ENCODE results near the gene OR2A7.
"Not testable (repeated sequence)": the region's sequence is repeated elsewhere in the genome, so short reads cannot be mapped to it uniquely, and the experiment has no call there.

Gene OR2A7, protein sequence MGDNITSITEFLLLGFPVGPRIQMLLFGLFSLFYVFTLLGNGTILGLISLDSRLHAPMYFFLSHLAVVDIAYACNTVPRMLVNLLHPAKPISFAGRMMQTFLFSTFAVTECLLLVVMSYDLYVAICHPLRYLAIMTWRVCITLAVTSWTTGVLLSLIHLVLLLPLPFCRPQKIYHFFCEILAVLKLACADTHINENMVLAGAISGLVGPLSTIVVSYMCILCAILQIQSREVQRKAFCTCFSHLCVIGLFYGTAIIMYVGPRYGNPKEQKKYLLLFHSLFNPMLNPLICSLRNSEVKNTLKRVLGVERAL

DNA sequence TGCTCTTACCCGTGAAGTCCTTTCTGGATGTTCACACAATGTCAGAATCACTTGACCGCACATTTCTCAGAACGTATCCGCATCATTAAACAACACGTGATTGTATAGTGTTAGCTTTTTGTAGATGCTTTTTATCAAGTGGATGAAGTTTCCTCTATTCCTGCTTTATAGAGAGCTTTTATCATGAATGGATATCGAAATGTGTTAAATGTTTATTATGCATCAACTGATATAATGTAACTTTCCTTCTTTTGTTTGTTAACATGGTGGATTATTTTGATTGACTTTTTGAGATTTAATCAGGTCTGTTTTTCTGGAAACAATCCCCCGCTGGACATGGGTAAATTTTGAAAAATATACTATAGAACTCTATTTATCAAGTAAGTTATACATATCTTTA lies at the start of gene OR2A7:
OR2A7 (minus strand) TSS at position 101 of the 400 bp plus-strand sequence. CDS start 5,164 bp downstream, outside the sequence.
- DNase-seq = not testable (repeated sequence)

DNA sequence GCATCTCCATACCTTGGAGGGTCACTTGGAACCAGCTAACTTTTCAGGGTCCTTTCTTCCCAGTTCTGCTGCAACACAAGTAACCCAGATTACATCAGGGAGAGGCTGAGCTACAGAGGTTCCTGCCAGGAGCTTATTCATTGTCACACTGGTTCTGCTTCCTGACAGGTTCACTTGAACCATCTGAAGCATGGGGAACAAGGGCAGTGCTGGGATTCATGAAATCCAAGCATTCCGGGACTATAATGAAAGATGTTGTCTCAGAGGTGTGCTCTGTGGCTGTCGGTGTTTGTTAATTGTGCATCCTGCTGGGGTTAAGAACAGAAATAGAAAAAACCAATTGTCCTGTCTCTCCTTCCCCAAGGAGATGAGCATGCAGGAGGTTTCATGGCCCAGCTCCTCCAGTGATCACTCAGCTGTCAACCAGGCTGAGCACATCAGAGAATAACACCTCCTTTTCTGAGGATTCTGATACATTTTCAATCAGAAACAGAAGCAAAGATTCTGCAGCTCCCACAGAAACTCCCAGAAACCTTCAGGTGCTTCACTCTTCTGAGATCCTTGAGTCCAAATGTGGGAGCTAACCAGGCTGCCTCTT lies 47.4 kb upstream of the OR2A7 start, which contains the start of gene OR2A1:
OR2A1 (plus strand) TSS at position 548 of the 598 bp plus-strand sequence. CDS start 5,706 bp downstream, outside the sequence.
- DNase-seq = not testable (repeated sequence)

DNA sequence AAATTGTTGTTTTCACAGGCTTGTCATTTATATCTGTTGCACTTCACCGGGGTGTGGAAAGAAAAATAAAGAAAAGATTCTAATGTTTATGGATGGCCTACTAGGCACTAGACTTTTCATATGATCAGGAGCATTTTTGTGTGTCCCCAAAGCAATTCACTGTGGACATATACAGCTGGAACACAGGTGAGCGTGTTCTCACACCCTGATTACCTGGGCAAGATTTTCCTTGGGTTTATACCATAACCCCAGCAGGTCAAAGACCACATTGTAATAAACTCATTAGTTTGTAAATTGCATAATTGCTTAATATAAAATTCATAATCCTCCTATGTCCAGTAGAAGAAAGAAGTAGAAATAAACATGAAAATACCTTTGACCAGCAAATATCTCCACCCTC lies 46.6 kb upstream of the OR2A7 start:
- DNase-seq = not testable (repeated sequence)

DNA sequence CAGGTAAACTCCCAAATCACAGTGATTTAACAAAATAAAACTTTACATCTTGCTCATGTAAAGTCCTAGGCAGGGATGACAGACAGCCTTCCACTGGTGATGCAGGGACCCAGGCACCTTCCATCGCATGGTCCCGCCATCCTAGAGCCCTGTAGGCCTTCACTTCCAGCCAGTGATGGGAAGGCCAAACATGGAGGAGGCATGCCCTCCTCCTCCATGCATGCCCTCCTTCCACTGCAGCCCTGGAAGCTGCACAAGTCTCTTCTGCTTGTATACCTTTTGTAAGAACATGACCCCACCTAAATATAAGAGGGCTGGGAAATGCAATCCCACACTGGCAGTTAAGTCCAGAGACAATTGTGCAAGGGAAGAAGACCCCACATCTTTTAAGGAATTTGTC lies 45.1 kb upstream of the OR2A7 start:
- DNase-seq = not testable (repeated sequence)

DNA sequence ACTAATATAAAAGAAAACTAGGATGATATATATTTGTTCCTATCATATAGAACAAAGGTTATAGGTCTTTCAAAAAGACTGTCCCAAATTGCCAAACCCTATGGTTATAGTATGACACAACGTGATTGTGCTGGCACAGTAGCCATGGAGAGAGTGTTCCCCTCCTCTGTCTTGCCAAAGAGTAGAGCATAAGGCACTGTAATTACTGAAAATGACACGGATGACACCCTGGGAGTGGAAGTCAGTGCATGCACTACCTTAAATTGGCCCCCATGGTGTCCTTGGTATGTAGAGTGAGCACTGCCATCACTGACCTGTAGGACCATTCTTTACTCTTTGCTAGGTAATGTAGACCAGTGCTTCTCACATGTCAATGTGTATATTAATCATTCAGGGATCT lies 40.6 kb upstream of the OR2A7 start:
- DNase-seq = not testable (repeated sequence)

DNA sequence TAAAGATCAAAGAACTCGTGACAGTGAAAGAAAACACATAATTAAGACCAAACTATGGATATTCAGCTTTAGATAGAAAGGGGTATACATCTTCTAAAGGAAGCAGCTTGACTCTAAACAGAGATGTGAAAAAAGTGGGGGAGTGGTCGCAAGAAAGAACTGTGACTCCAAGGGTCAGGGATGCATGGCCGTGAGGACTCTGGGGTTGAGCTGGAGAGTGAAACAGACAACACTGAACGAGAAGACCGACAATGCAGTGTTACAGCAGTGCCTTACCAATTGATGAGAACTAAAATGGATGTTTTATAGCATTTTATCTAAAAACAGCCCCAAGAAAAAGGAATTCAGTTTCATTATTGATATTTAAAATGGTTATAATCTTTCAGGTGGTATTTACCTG lies 39.0 kb upstream of the OR2A7 start:
- not testable (repeated sequence) for DNase-seq

DNA sequence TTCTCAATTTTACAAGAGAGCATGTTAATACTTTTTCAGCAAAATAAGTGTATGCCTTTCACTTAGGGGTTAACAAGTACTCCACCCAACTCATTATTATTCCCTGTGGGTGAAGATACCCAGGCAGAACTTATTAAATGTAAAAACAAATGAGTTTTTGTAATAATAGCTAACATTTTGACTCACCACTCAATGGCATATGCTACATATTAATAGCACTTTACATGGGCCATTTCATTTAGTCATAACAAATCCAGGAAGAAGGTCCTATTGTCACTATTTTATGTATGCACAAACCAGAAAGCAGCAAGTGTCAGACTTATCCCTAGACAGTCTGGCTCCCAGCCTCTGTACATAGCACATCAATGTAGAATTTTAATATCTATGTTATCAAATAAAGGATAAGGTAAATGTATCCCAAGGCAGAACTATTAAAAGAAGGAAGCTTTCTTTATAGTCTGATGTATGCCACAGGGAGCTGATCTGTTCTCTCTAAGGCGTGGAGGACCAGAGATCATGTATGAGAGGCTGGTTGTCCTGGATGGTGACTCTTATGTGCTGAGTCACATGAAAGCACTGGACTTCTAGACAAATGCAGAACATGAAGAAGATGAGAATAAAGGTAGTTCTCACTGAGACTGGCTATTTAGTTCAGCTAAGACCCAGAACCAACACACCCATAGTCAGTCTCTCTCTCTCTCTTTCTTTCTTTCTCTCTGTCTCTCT lies 38.1 kb upstream of the OR2A7 start:
- DNase-seq = not testable (repeated sequence)

DNA sequence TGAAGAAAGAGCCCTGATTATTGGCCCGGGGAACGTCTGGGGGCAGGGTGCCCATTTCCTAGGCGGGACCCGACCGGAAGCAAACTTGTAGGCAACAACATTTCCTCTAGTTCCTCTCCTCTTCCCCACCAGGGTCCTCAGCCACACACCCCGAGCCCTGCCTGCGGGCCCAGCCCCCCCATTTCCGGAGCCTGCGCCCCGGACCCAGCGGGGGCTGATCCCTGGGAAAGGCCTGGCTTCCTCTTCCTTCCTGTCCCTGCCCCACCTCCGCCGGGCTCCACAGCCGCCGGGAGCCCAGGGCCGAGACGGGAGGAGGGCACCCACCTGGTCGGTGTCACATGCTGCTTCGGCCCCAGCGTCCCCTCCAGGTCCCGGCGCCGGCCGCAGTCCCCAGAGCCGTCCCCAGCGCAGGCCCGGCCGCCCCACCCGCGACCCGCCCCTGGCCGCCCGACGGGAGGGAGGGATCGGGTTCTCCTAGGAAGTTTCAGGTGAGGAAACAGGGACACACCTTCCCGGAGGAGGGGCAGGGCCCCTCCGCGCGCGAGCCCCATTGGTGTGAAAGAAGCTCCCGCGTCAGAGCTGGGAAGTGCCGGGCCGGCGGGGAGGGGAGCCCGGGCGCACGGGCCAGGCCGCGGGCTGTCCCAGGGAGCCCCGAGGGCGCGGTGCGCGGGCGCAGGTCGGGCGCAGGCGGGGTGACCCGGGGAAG lies 29.4 kb upstream of the OR2A7 start:
- not testable (repeated sequence) for DNase-seq

DNA sequence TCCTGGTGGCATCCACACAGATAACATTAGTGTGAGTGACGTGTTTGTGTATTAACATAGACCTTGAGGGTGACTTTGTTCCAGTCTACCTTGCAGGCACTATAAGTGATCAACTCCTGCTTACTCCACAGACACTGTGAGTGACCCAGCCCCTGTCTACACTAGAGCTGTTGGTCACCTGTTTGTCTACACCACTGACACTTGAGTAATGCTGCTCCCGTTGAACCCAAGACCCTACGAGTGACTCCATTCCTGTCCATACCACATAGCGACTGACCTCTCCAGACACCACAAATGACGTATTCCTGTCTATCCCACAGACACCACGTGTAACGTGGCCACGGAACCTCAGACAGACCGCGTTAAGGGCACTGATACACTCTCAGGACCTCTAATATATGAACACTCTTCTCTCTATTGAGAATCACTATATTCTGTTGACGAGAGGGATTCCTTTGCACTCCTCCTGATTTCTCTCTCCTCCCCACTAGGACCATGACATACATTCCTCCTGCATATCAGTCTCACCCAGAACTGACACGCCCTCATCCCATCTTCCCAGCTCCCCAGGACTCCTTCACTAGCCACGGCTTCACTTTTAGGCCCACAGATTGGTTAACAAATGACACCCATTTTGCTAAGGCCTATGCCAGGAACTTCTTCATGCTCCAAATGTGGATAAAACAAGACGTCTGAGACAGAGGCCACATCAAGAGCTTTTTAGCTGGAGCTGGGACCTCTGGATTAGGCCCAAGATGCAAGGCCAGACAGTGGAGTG lies 28.0 kb upstream of the OR2A7 start:
- DNase-seq = not testable (repeated sequence)

DNA sequence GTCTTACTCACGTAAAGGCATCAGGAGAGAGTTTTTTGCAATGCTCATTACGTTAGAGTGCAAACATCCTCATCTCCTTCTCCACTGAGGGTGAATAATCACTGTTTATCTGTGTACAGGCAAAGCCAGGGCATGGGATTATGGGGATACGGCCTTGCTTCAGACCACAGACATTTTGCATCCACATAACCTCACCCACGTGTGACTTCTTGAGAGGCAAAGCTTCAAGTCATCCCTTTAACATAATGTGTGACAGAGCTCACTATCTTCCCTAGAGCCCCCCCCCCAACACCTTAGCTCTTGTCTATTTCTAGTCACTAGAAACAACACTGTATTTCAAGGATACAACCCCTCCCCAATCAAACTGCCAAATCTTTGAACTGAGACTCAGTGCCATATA lies 27.0 kb upstream of the OR2A7 start:
- peak; percentile 0 for DNase-seq

DNA sequence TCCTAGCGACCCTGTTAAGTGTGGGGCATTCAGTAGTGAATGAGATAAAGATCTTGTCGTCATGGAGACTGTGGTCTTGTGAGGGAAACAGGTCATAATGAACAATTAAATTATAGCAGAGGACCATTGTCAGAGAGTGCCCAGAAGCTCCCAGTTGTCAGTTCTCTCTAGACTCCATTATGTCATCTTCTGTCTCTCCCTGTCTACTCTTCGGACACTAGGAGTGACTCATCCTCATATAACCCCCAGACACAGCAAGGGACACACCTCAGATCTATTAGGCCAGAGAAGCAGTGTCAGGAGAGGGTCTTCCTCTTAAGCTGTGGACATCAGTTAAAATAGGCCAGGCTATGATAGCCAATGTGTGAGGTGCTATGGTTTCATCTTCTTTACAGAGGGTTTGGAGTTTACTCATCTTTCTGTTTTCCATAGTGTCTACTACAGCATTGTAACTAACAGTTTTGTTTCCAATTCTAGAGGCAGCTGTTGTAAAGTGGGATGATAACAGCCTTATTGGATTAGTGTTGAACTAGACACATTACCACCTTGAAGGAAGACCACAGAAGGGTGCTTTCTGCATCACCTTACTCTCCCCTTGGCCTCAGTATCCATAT lies 22.7 kb upstream of the OR2A7 start:
- not testable (repeated sequence) for DNase-seq

DNA sequence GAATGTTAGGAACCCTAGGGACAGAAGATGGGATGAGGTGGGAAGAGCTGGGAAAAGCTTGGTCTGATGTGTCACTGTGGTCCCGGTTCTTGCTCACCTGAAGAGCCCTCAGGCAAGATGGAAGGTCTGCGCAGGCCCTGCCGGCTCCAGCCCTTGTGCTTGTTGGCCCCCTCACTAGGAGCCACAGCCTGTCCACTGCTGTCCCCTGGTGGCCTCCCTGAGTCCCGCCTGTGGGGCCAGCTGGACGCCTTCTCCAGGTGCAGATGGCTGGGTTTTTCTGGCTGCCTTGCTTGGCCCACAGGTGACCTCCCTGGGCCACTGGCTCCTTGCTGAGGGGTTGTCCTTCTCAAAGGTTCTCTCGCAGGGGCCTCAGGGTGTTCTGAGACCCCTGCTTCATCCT lies 19.1 kb upstream of the OR2A7 start:
- DNase-seq = not testable (repeated sequence)

DNA sequence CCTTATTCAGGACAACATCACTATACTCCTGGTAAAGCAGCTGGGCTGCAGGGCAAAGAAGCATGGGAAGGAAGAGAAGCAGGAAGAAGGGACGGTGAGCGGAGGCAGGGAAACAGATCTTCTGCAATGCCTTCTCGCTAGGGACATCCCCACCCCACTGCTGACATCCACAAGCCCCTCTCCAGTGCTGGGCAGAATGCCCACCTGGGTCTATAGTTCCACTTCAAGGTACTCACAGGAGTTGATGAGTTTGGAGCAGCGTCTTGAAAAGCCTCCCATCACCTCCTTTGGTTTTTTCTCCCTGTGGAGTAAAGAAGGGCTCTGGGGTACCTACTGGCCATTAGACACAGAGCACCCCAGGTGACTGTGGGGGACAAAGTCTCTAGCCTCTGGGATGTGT lies 17.9 kb upstream of the OR2A7 start:
- not testable (repeated sequence) for DNase-seq

DNA sequence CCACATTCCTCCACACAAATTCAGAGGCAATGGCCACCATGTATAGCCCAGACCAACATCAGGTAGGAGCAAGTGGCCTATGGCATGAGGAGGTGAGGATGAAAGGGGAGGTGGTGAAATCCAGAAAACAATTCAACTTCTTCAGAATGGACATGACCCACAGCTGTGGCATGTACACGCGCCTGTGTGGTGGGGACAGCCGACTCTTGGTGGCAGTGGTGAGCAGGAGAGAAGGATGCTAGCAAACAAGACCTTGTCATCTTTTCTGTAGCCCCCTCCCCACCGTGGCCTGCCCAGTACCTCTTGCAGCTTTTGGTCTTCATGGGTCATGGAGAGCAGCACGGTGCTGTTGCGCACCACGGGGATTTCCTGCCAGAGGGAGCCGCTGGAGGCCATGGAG lies 17.4 kb upstream of the OR2A7 start:
- not testable (repeated sequence) for DNase-seq

DNA sequence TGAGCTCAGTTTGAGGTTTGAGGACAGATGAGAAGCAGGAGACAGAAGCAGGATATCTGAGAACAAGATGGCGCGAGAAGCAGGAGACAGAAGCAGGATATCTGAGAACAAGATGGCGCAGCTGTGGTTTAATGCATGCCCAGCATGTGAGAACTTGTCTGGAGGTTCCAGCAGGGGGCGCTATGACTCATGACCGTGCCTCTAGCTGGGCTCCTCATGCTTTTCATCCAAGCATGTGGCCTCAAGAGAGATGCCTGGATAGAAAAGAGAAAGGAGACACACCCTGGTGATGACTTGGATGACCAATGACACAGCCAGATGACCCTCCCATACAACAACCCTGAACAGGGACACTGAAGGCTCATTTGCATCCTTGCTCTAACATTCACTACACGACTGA lies 15.4 kb upstream of the OR2A7 start:
- DNase-seq = not testable (repeated sequence)

DNA sequence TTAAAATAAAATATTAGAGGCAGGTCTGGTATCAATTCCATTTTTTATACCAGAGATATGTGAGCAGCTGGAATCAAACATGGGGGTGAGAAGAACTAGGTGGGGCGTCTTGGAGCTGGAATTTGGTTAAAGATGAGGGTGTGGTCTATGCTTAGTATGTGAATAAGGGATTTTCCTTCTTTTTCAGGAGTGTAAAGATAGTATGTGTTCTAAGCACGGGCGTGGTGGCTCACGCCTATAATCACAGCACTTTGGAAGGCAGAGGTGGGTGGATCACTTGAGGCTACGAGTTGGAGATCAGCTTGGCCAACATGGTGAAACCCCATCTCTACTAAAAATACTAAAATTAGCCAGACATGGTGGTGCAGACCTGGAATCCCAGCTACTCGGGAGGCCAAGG lies 10.7 kb upstream of the OR2A7 start:
- DNase-seq = not testable (repeated sequence)

DNA sequence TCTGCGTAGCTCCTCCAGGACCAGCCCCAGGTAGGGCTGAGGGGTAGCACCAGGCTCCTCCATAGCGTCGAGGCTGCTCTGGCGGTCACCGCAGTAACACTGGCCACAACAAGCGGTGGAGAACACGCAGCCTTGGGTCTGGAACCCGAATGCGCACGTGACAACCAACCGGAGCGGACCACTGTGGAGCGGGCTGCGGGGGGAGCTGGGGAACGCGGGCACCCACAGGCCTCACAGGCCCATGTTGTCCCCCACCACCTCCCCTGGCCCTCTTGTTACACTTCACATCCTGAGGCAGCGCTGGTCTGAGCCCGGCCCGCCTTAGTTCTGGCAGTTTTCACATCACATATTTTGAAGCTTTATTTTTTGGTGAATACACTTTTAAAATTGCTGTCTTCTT lies 4.6 kb upstream of the OR2A7 start, which contains the start of gene CTAGE8:
CTAGE8 (minus strand) TSS at position 101 of the 400 bp plus-strand sequence; CDS start at position 63, 38 bp downstream.
- not testable (repeated sequence) for DNase-seq

DNA sequence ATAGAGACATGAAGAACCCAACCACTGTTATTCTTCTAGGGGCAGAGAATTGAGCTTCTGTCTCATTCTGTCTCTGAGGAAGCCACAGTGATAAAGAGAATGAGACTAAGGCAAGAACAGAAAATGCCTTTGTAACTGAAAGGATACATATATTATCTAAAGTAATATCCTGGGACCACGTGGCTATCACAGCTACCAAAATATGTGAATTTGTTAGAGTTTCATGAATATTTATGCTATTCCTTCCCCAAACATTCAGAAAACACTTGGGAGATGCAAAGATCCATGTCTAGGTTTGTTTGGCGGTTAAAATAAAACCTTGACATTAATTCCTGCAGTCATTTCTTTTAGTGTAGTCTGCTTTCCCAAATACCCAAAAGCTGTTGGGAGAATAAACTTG lies 2.5 kb downstream of the OR2A7 start:
- DNase-seq = not testable (repeated sequence)

DNA sequence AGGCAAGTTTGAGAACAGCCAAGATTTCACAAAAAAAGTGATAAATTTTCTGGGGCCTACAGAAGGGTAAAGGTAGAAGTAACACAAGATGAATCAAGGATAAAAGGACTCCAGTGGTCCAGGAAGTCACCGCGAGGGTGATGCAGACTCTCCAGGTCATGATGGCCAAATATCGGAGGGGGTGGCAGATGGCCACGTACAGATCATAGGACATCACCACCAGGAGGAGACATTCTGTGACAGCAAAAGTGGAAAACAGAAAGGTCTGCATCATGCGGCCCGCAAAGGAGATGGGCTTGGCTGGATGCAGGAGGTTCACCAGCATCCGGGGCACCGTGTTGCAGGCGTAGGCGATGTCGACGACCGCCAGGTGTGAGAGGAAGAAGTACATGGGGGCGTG lies 5.5 kb downstream of the OR2A7 start:
- not testable (repeated sequence) for DNase-seq

DNA sequence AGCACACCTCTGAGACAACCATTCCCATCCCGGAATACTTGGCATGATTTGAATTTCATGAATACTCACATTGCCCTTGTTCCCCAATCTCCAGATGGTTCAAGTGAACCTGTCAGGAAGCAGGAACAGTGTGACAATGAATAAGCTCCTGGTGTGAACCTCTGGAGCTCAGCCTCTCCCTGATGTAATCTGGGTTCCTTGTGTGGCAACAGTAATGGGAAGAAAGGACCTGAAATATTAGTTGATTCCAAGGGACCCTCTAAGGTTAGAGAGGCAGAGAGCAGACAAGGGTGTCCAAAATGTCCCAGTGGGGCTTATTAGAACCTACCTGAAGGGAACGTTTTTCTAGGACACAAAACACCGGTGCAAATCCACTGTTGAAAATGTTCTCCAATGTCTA lies 8.5 kb downstream of the OR2A7 start:
- DNase-seq = peak; percentile 52

DNA sequence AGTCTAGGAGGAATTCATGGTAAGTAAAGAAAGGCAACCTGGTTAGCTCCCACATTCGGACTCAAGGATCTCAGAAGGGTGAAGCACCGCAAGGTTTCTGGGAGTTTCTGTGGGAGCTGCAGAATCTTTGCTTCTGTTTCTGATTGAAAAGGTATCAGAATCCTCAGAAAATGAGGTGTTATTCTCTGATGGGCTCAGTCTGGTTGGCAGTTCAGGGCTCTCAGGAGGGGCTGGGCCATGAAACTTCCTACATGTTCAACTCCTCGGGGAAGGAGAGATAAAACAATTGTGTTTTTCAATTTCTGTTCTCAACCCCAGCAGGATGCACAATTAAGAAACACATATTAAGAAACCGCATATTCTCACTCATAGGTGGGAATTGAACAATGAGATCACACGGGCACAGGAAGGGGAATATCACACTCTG lies 9.1 kb downstream of the OR2A7 start:
- DNase-seq = peak; percentile 1
